Fibroblast of the aortic adventitia (primary cell): ENCODE results near the gene CNNM3. TPM values are rescaled to one million over a fixed set of nuclear protein-coding genes. Genes with fewer than 3 reads are reported as not detected.

Experiments used
- DNase-seq: peaks from one replicate; pipeline ENCODE4 v3.0.0-alpha.2; 2010; ENCODE audit warnings: low read depth
- H3K4me3 ChIP-seq: 2 replicates; pipeline ENCODE4 v1.5.1; 2011; ENCODE audit warnings: low read depth, mild to moderate bottlenecking, control low read depth, low read length, moderate library complexity
- small RNA-seq: library from RNA; depleted of rRNA; stranded (forward); fragments of <200 nt; gene quantifications from one replicate; pipeline ENCODE3, GENCODE V24; 2012
- total RNA-seq: library from RNA; depleted of rRNA; stranded (reverse); fragments of >200 nt; gene quantifications from 2 replicates; pipeline ENCODE4 v1.2.3, GENCODE V29; 2012; ENCODE audit warnings: low replicate concordance
- TF ChIP-seq, protein P1 (sequence below): IDR thresholded peaks from 2 replicates; pipeline ENCODE4 v1.5.1; 2011; ENCODE audit warnings: mild to moderate bottlenecking, low read length, control low read depth, inconsistent platforms; ENCODE audit not compliant: insufficient read depth

Gene CNNM3
- total RNA-seq, 1 donor, result 6.9 TPM

DNA sequence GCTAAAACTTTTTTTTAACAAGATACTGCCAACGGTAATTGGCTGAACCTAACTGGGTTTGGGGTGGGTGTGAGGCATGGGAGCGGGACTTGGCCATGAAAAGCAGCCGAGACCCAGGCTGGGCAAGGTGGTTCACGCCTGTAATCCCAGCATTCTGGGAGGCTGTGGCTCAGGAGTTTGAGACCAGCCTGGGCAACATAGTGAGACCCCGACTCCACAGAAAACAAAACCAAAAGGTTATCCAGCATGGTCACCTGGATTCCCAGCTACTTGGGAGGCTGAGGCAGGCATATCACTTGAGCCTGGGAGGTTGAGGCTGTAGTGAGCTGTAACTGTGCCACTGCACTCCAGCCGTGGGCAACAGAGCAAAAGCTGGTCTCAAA, 64.8 kb downstream of the CNNM3 start:
- TF ChIP-seq, protein P1, sequence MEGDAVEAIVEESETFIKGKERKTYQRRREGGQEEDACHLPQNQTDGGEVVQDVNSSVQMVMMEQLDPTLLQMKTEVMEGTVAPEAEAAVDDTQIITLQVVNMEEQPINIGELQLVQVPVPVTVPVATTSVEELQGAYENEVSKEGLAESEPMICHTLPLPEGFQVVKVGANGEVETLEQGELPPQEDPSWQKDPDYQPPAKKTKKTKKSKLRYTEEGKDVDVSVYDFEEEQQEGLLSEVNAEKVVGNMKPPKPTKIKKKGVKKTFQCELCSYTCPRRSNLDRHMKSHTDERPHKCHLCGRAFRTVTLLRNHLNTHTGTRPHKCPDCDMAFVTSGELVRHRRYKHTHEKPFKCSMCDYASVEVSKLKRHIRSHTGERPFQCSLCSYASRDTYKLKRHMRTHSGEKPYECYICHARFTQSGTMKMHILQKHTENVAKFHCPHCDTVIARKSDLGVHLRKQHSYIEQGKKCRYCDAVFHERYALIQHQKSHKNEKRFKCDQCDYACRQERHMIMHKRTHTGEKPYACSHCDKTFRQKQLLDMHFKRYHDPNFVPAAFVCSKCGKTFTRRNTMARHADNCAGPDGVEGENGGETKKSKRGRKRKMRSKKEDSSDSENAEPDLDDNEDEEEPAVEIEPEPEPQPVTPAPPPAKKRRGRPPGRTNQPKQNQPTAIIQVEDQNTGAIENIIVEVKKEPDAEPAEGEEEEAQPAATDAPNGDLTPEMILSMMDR, result no peak
- DNase-seq, result no peak
- no peak overlapping the region for H3K4me3 ChIP-seq

DNA sequence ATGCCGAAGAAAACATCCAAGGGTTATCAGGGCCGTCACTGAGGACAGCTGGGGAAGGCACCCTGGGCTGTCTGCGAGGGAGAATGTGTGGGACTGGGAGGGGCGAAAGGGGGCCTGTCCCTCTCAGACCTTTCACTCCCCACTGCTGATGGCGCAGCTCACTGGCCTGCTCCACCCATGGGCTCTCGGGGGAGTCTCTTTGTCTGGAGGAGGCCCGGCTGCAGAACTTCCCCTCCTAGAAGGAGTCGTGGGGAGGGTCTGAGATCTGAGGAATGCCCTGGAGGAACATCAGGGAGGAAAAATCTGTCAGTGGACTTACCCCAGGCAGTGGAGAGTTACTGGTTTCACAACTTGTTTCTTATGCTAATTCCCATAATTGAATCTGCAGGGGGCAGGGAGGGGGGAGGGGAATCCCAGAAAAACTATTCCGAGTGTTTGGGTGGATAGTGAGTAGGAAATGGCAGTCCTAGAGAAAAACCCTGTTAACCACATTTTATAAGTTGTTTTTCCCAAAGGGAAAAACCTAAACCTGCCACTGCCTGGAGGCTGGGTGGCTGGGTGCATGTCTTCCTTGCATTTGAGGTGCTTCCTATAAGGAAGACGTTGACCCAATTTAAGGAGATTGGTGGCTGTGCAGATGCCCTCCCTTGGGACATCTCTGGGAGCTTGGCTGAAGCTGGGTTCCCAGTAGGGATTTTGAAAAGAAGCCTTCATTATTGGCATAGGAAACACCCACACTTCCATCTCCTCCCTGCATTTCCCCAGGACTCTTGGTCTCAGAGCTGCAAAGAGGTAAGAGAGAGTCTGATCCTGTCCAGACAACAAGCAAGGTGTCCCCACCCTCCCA, 65.5 kb downstream of the CNNM3 start:
- TF ChIP-seq, protein P1, result no peak
- no peak overlapping the region for H3K4me3 ChIP-seq
- DNase-seq, result no peak

DNA sequence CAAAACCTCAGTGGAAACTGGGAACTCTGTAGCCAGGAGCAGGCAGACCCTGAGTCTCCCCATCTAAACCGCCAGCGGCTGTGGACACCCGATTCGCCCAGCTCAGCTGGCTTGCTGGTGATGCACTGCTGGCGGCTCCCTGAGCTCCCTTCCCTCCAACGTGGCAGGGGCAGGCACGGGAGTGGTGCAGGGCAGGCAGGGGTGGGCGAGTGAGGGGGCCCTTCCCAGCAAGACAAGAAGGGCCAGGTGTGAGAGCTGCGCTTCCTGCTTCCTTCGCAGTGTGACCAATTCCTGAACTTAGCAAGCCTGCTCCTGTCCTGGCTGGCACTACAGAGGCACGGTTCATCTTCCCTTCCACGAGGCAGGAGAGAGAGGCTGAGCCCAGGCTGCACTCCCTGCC, 66.2 kb downstream of the CNNM3 start:
- TF ChIP-seq, protein P1, result no peak
- no peak for DNase-seq
- H3K4me3 ChIP-seq, result no peak overlapping the region

DNA sequence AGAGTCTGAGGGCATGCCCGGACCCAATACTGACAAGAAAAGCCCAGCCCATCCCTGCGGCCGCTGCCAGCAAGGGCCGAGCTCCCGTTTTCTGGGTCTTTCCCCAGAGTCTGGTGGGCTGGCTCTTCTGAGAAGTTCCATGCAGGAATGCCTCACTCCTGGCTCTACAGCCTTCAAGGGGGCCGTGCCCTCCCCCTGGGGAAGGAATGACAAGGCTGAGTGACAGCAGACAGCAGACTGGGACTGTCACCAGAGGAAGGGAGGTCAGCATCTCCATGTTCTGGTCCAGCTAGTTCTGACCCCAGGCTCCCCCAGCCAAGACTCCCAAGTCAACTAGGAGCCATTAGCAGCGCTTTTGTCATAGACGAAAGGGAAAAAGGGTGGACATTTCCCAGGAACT, 66.8 kb downstream of the CNNM3 start:
- no peak for DNase-seq
- TF ChIP-seq, protein P1, result no peak
- H3K4me3 ChIP-seq, result no peak overlapping the region

DNA sequence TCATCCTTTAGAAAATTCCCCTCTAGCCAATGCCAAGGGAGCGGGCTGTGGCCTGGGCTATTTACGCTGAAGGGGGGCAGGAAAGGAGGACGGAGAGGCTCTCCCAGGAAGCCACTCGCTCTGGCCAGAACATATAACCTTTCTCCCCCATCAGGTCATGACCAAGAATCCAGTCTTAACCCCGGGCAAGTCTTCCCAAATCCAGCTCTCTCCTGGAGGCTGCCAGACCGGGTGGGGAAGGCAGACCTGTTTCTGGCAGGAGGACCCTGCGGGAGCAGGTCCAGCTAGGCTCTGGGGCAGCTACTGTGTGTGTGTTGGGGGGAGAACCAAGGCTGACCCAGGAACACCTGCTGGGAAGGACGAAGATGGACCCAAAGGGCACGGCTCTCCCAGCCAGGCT, 67.2 kb downstream of the CNNM3 start:
- DNase-seq, result no peak
- H3K4me3 ChIP-seq, result no peak overlapping the region
- TF ChIP-seq, protein P1, result no peak

Small RNA genes lying within 50 kb of the gene (small RNA-seq; reads per million reads assigned to genes)
- gene MIR3127, result not detected

Other genes with a start within 250 kb of the CNNM3 start
- gene KANSL3, start 178.0 kb upstream of the CNNM3 start, total RNA-seq, result 39.7 and 45.6 TPM in 2 replicates
- 0.18 and 0.98 TPM in 2 replicates for gene FER1L5, start 173.5 kb upstream of the CNNM3 start, total RNA-seq
- gene LMAN2L, start 76.2 kb upstream of the CNNM3 start, total RNA-seq, result 9.5 and 12.2 TPM in 2 replicates
- 2.4 and 3.8 TPM in 2 replicates for gene CNNM4, start 55.4 kb upstream of the CNNM3 start, total RNA-seq
- gene ANKRD23, start 27.8 kb downstream of the CNNM3 start, total RNA-seq, result 2.3 and 6.0 TPM in 2 replicates
- gene ANKRD39, start 41.7 kb downstream of the CNNM3 start, total RNA-seq, result 4.0 and 6.1 TPM in 2 replicates
- gene SEMA4C, start 53.8 kb downstream of the CNNM3 start, total RNA-seq, result 15.4 and 20.4 TPM in 2 replicates
- gene FAM178B, start 170.3 kb downstream of the CNNM3 start, total RNA-seq, result not detected in 2 replicates